ENCODE results near the gene RHBDL1. TPM values are rescaled to one million over a fixed set of nuclear protein-coding genes. Genes with fewer than 3 reads are reported as not detected.

RHBDL1 gene
- total RNA-seq, 1 donor from 2014 or later: 1.7 TPM

- no peaks in the 10 kb centered on the region for H3K9me3 ChIP-seq
- H3K4me1 ChIP-seq: peaks cover 42% of the 10 kb centered on the region
- TF ChIP-seq POLR2A (IDR thresholded peaks at IDR 0.05) (no peak), POLR2AphosphoS5 (IDR thresholded peaks at IDR 0.05; ENCODE audit: insufficient read depth in 1 of 2, low read depth in 1 of 2) (no peak)
- TF ChIP-seq, protein P1, sequence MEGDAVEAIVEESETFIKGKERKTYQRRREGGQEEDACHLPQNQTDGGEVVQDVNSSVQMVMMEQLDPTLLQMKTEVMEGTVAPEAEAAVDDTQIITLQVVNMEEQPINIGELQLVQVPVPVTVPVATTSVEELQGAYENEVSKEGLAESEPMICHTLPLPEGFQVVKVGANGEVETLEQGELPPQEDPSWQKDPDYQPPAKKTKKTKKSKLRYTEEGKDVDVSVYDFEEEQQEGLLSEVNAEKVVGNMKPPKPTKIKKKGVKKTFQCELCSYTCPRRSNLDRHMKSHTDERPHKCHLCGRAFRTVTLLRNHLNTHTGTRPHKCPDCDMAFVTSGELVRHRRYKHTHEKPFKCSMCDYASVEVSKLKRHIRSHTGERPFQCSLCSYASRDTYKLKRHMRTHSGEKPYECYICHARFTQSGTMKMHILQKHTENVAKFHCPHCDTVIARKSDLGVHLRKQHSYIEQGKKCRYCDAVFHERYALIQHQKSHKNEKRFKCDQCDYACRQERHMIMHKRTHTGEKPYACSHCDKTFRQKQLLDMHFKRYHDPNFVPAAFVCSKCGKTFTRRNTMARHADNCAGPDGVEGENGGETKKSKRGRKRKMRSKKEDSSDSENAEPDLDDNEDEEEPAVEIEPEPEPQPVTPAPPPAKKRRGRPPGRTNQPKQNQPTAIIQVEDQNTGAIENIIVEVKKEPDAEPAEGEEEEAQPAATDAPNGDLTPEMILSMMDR (IDR thresholded peaks at IDR 0.05): no peak
- H3K36me3 ChIP-seq: no peaks in the 10 kb centered on the region
- H3K27ac ChIP-seq: peak overlapping the region; percentile 39
- DNase-seq (ENCODE audit: extremely low spot score in 2 of 2): no peak
- H3K27me3 ChIP-seq: no peaks in the 10 kb centered on the region
- intact Hi-C loops (cut with DNase I): no loop called here
- H3K4me3 ChIP-seq: no peak overlapping the region
Observed at GRCh38 chr16:629185-629832, 46.2 kb upstream of the RHBDL1 start.

DNA sequence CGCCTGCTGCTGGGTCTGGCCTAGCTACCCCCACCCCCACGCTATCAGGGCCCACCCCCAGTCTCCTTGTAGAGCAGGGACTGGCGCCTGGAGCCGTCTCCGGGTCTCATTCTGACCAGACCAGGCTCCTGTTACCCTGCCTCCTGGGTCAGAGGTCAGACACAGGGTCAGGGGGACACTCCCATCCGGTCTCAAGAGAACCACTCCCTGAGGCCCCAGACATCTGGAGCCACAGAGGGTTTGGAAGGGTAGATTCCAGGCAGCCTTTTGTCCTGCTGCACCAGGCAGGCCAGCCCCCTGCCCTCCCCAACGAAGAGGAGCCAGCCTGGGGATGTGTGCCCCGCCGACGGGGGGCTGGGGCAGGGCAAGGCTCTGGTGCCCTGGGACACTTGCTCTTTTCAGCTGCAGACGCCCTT is 45.6 kb upstream of the RHBDL1 start:
- Histone ChIP-seq H3K36me3 (no peaks in the 10 kb centered on the region), H3K27ac (peak overlapping the region; percentile 39), H3K4me3 (no peak overlapping the region), H3K27me3 (no peaks in the 10 kb centered on the region), H3K9me3 (no peaks in the 10 kb centered on the region), H3K4me1 (peaks cover 45% of the 10 kb centered on the region)
- DNase-seq (ENCODE audit: extremely low spot score in 2 of 2): no peak
- intact Hi-C loops (cut with DNase I): no loop called here
- TF ChIP-seq POLR2A (IDR thresholded peaks at IDR 0.05) (no peak), POLR2AphosphoS5 (IDR thresholded peaks at IDR 0.05; ENCODE audit: insufficient read depth in 1 of 2, low read depth in 1 of 2) (no peak)
- TF ChIP-seq, protein P1 (IDR thresholded peaks at IDR 0.05): no peak

DNA sequence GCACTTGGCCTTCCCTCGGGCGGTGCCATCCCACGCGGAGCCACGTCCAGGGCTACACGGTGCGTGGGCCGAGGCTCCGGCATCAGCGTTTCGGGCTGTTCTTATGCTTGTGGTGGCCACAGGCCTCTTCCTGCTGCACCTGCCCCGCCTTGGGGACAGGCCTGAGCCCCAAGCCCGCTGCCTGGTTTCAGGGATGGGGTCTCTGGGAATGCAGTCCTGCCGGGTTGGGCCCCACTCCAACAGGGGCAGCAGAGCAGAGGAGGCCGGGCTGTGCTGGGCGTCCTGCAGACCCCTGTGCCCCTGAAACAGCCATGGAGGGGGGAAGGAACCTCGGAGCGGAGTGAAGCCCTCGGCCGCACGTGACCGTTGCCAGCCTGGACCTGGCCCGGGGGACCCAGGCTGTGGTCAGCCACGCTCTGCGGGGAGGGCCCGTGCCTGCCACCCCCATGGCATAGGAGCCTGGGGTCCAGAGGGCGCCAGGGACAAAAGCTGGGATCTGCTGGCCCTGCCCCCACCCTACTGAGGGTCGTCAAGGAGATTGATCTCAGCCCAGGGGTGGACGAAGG is 45.1 kb upstream of the RHBDL1 start:
- no peak for DNase-seq (ENCODE audit: extremely low spot score in 2 of 2)
- TF ChIP-seq, protein P1 (IDR thresholded peaks at IDR 0.05): no peak
- TF ChIP-seq POLR2AphosphoS5 (IDR thresholded peaks at IDR 0.05; ENCODE audit: insufficient read depth in 1 of 2, low read depth in 1 of 2): no peak
- no peak for TF ChIP-seq POLR2A (IDR thresholded peaks at IDR 0.05)
- intact Hi-C loops (cut with DNase I): no loop called here
- Histone ChIP-seq H3K9me3 (no peaks in the 10 kb centered on the region), H3K4me3 (no peak overlapping the region), H3K36me3 (no peaks in the 10 kb centered on the region), H3K27me3 (no peaks in the 10 kb centered on the region), H3K27ac (no peak overlapping the region), H3K4me1 (peaks cover 50% of the 10 kb centered on the region)

GRCh38 chr16:630815-631405 is 44.6 kb upstream of the RHBDL1 start, which contains the start of gene WFIKKN1:
Gene WFIKKN1, plus strand, starts transcription at chr16:630985. Its CDS starts 269 bp downstream, at chr16:631254.
- DNase-seq (ENCODE audit: extremely low spot score in 2 of 2): no peak
- H3K9me3 ChIP-seq: no peaks in the 10 kb centered on the region
- H3K27ac ChIP-seq: peak within 1 kb of the TSS; percentile 39
- H3K27me3 ChIP-seq: no peaks in the 10 kb centered on the region
- no peak for TF ChIP-seq POLR2AphosphoS5 (IDR thresholded peaks at IDR 0.05; ENCODE audit: insufficient read depth in 1 of 2, low read depth in 1 of 2)
- TF ChIP-seq, protein P1 (IDR thresholded peaks at IDR 0.05): no peak
- no peak for TF ChIP-seq POLR2A (IDR thresholded peaks at IDR 0.05)
- intact Hi-C loops (cut with DNase I): no loop called here
- H3K4me1 ChIP-seq: peaks cover 55% of the 10 kb centered on the region
- H3K36me3 ChIP-seq: no peaks in the 10 kb centered on the region
- no peak within 1 kb of the TSS for H3K4me3 ChIP-seq

All from vagina (tissue), 2 donors.